Neural progenitor cell (in vitro differentiated cells): Measurements from ENCODE around the gene FAM53B. TPM values are rescaled to one million over a fixed set of nuclear protein-coding genes. Genes with fewer than 3 reads are reported as not detected.
"Not testable (repeated sequence)": the region's sequence is repeated elsewhere in the genome, so short reads cannot be mapped to it uniquely, and the experiment has no call there.

ENCODE experiments used
- DNase-seq: peaks from one replicate; pipeline ENCODE4 v3.0.0-alpha.2; 2016; ENCODE audit warnings: low spot score
- H2AFZ ChIP-seq: fragments of 200-600 bp; sonication (generic); replicated peaks from 2 replicates; pipeline ENCODE4 v1.6.1; 2016; ENCODE audit warnings: antibody characterized with exemption
- H3F3A ChIP-seq: fragments of 200-600 bp; sonication (generic); 2 replicates; pipeline ENCODE4 v1.6.1; 2016; ENCODE audit warnings: antibody characterized with exemption, low read depth
- H3K27ac ChIP-seq: fragments of 200-600 bp; sonication (generic); 2 replicates; pipeline ENCODE4 v1.5.1; 2016; ENCODE audit warnings: mild to moderate bottlenecking
- H3K27me3 ChIP-seq: fragments of 200-600 bp; sonication (generic); 2 replicates; pipeline ENCODE4 v1.6.1; 2016; ENCODE audit warnings: mild to moderate bottlenecking, moderate library complexity
- H3K36me3 ChIP-seq: fragments of 200-600 bp; sonication (generic); 2 replicates; pipeline ENCODE4 v1.5.1; 2016
- H3K4me1 ChIP-seq: fragments of 200-600 bp; sonication (generic); 2 replicates; pipeline ENCODE4 v1.6.1; 2016; ENCODE audit warnings: mixed run types
- H3K4me2 ChIP-seq: fragments of 200-600 bp; sonication (generic); 2 replicates; pipeline ENCODE4 v1.6.1; 2016
- H3K4me3 ChIP-seq: fragments of 200-600 bp; sonication (generic); 2 replicates; pipeline ENCODE4 v1.5.1; 2016
- H3K79me2 ChIP-seq: fragments of 200-600 bp; sonication (generic); 2 replicates; pipeline ENCODE4 v1.6.1; 2016; ENCODE audit warnings: low read depth
- H3K9ac ChIP-seq: fragments of 200-600 bp; sonication (generic); 2 replicates; pipeline ENCODE4 v1.6.1; 2016
- H3K9me3 ChIP-seq: fragments of 200-600 bp; sonication (generic); 2 replicates; pipeline ENCODE4 v1.5.1; 2016; ENCODE audit warnings: low read depth
- H4K20me1 ChIP-seq: fragments of 200-600 bp; sonication (generic); 2 replicates; pipeline ENCODE4 v1.6.1; 2016; ENCODE audit warnings: low read depth
- H3K27ac Mint-ChIP-seq: 3 replicates; pipeline ENCODE4 v1.8.0; 2021; ENCODE audit warnings: mixed read lengths
- H3K27me3 Mint-ChIP-seq: 2 replicates; pipeline ENCODE4 v1.8.0; 2022; ENCODE audit warnings: low read depth, mild to moderate bottlenecking, inconsistent platforms, moderate library complexity, mixed read lengths; ENCODE audit not compliant: insufficient read depth
- H3K36me3 Mint-ChIP-seq: 3 replicates; pipeline ENCODE4 v1.8.0; 2021; ENCODE audit warnings: mixed read lengths
- H3K4me1 Mint-ChIP-seq: 3 replicates; pipeline ENCODE4 v1.8.0; 2021; ENCODE audit warnings: mixed read lengths
- H3K4me3 Mint-ChIP-seq: 3 replicates; pipeline ENCODE4 v1.8.0; 2021; ENCODE audit warnings: mild to moderate bottlenecking, moderate library complexity, mixed read lengths
- H3K9me3 Mint-ChIP-seq: 3 replicates; pipeline ENCODE4 v1.8.0; 2020; ENCODE audit warnings: mixed read lengths
- CTCF ChIP-seq: fragments of 200-600 bp; sonication (generic); IDR thresholded peaks from 2 replicates; pipeline ENCODE4 v1.5.1; 2017; ENCODE audit warnings: antibody characterized with exemption, mild to moderate bottlenecking
- EZH2 ChIP-seq: fragments of 200-600 bp; sonication (generic); IDR thresholded peaks from 2 replicates; pipeline ENCODE4 v1.6.1; 2017; ENCODE audit warnings: antibody characterized with exemption, mild to moderate bottlenecking, moderate library complexity
- EZH2phosphoT487 ChIP-seq: fragments of 200-600 bp; sonication (generic); IDR thresholded peaks from 2 replicates; pipeline ENCODE4 v1.6.1; 2017; ENCODE audit warnings: antibody characterized with exemption
- total RNA-seq: library from RNA; depleted of rRNA; stranded (reverse); fragments of >200 nt; gene quantifications from 2 replicates; pipeline ENCODE4 v1.2.3, GENCODE V29; 2015; ENCODE audit warnings: low replicate concordance

The FAM53B gene
- total RNA-seq, result 15.3 and 44.1 TPM in 2 replicates

- Histone ChIP-seq H4K20me1 (peaks cover 49% of the 10 kb centered on the region), H3K79me2 (peaks cover 32% of the 10 kb centered on the region), H3K4me1 (peaks cover 43% of the 10 kb centered on the region), H3K9ac (peak within 1 kb of the TSS; percentile 36), H3K4me3 (peak within 1 kb of the TSS; percentile 93), H3K4me2 (peak within 1 kb of the TSS; percentile 99), H3K9me3 (no peaks in the 10 kb centered on the region), H3K36me3 (no peaks in the 10 kb centered on the region), H3K27ac (no peak within 1 kb of the TSS), H2AFZ (peak within 1 kb of the TSS; percentile 65), H3K27me3 (no peaks in the 10 kb centered on the region), H3F3A (peaks cover 70% of the 10 kb centered on the region)
- Mint-ChIP-seq H3K36me3 (peaks cover 1% of the 10 kb centered on the region), H3K4me3 (peak within 1 kb of the TSS; percentile 99), H3K27me3 (peaks cover 3% of the 10 kb centered on the region), H3K9me3 (no peaks in the 10 kb centered on the region), H3K4me1 (peaks cover 50% of the 10 kb centered on the region), H3K27ac (no peak within 1 kb of the TSS)
- DNase-seq, result peak; percentile 97
- no peak for TF ChIP-seq EZH2
- no peak for TF ChIP-seq CTCF
- TF ChIP-seq EZH2phosphoT487, result no peak
These were observed at the start of gene FAM53B for GRCh38 chr10:124744102-124745050. FAM53B (minus strand) TSS chr10:124744378; CDS start chr10:124706713, 37,665 bp downstream.

GRCh38 chr10:124792998-124793352 is 48.8 kb upstream of the FAM53B start:
- peaks cover 7% of the 10 kb centered on the region for H3K36me3 Mint-ChIP-seq
- H3K27ac Mint-ChIP-seq, result peak overlapping the region; percentile 46
- H3K4me1 ChIP-seq, result peaks cover 4% of the 10 kb centered on the region
- no peak for DNase-seq
- no peak overlapping the region for H2AFZ ChIP-seq
- H3K4me3 ChIP-seq, result no peak overlapping the region
- H3K27me3 ChIP-seq, result no peaks in the 10 kb centered on the region
- TF ChIP-seq EZH2, result no peak
- TF ChIP-seq EZH2phosphoT487, result no peak
- TF ChIP-seq CTCF, result no peak
- H3K4me2 ChIP-seq, result peak overlapping the region; percentile 86
- H3K4me1 Mint-ChIP-seq, result peaks cover 12% of the 10 kb centered on the region
- H3K4me3 Mint-ChIP-seq, result peak overlapping the region; percentile 96
- no peaks in the 10 kb centered on the region for H3K9me3 ChIP-seq
- no peak overlapping the region for H3K27ac ChIP-seq
- H4K20me1 ChIP-seq, result no peaks in the 10 kb centered on the region
- no peaks in the 10 kb centered on the region for H3K9me3 Mint-ChIP-seq
- H3K9ac ChIP-seq, result no peak overlapping the region
- H3K36me3 ChIP-seq, result no peaks in the 10 kb centered on the region
- H3K27me3 Mint-ChIP-seq, result peaks cover 4% of the 10 kb centered on the region
- peaks cover 34% of the 10 kb centered on the region for H3K79me2 ChIP-seq
- H3F3A ChIP-seq, result peaks cover 28% of the 10 kb centered on the region

GRCh38 chr10:124791547-124792348 is 47.6 kb upstream of the FAM53B start, which contains the start of gene EEF1AKMT2:
EEF1AKMT2 (minus strand) TSS chr10:124791887; CDS start chr10:124791833, 54 bp downstream.
- Mint-ChIP-seq H3K27me3 (peaks cover 2% of the 10 kb centered on the region), H3K27ac (peak within 1 kb of the TSS; percentile 99), H3K4me3 (peak within 1 kb of the TSS; percentile 96), H3K36me3 (peaks cover 12% of the 10 kb centered on the region), H3K4me1 (peaks cover 12% of the 10 kb centered on the region), H3K9me3 (no peaks in the 10 kb centered on the region)
- Histone ChIP-seq H3K27ac (peak within 1 kb of the TSS; percentile 88), H3K4me3 (peak within 1 kb of the TSS; percentile 90), H3K27me3 (no peaks in the 10 kb centered on the region), H3K9ac (peak within 1 kb of the TSS; percentile 59), H3F3A (peaks cover 28% of the 10 kb centered on the region), H3K9me3 (no peaks in the 10 kb centered on the region), H4K20me1 (no peaks in the 10 kb centered on the region), H3K79me2 (peaks cover 34% of the 10 kb centered on the region), H3K4me1 (peaks cover 4% of the 10 kb centered on the region), H2AFZ (peak within 1 kb of the TSS; percentile 94), H3K36me3 (no peaks in the 10 kb centered on the region), H3K4me2 (peak within 1 kb of the TSS; percentile 86)
- TF ChIP-seq EZH2phosphoT487, result no peak
- peak; percentile 57 for TF ChIP-seq EZH2
- TF ChIP-seq CTCF, result peak; percentile 50
- DNase-seq, result peak; percentile 96

GRCh38 chr10:124782900-124783299 is 38.7 kb upstream of the FAM53B start:
- not testable (repeated sequence) for H3K4me2 ChIP-seq, H4K20me1 ChIP-seq, H3K9me3 Mint-ChIP-seq, H3K4me1 ChIP-seq, H3K27me3 ChIP-seq, H3K4me3 ChIP-seq, H2AFZ ChIP-seq, H3K9me3 ChIP-seq, H3F3A ChIP-seq, H3K9ac ChIP-seq, H3K27me3 Mint-ChIP-seq, H3K4me1 Mint-ChIP-seq, H3K27ac ChIP-seq, H3K27ac Mint-ChIP-seq, DNase-seq, H3K4me3 Mint-ChIP-seq
- Histone ChIP-seq H3K79me2 (peaks cover 15% of the 10 kb centered on the region), H3K36me3 (peaks cover 19% of the 10 kb centered on the region)
- peaks cover 29% of the 10 kb centered on the region for H3K36me3 Mint-ChIP-seq
